Stimulated activated CD4-positive, alpha-beta T cell treated with anti-CD3 and anti-CD28 coated beads, Interleukin-1b, Interleukin-23, amount 100 ng/mL, for 48 hours (primary cell): Measurements from ENCODE around the gene VEPH1.

Experiments
- DNase-seq: peaks from one replicate; pipeline ENCODE4 v3.0.0-alpha.2; 2020

The VEPH1 gene

GRCh38 chr3:157423337-157423736, 79.9 kb downstream of the VEPH1 start:
- no peak for DNase-seq

DNA sequence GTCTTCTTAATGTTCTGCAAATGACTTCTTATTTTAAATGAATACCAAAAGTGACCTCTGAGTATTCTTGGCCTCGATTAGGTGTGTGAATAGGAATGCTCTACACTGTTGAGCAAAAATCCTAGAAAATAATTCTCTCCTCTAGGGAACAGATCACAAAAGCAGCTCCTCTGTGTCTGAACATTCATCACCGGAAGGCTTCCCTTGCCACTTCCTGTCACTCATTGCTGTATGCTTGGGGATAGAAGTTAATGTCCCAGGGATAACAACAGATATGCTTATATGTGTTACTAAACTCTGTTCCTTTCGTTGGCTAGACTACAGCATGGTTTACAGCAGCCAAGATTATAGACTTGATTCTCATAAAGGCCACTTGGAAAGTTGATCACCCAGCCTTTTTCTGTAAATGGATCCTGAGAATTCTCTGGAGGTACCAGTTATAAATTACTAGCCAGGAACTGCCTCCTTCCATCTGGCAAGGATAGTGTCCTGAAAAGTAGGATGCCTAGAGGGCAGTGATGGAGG, 82.5 kb downstream of the VEPH1 start:
- DNase-seq, result no peak

DNA sequence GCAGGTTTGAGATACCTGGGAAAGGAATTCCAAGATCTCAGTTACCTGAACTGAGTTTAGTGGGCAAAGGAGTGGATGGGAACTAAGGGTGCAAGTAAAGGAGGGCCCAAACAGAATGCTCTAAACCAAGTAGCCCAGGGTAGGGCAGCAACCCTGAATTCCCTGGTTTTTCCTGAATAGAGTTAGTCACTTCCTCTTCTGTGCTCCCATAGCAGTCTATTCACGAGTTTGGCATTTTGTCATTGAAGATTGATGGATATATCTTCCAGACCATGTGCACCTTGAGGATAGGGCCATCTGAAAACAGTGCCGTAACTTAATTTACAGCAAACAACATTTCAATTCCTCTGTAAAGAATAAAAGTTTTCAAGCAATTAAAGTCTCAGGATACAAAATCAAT, 85.1 kb downstream of the VEPH1 start:
- no peak for DNase-seq

DNA sequence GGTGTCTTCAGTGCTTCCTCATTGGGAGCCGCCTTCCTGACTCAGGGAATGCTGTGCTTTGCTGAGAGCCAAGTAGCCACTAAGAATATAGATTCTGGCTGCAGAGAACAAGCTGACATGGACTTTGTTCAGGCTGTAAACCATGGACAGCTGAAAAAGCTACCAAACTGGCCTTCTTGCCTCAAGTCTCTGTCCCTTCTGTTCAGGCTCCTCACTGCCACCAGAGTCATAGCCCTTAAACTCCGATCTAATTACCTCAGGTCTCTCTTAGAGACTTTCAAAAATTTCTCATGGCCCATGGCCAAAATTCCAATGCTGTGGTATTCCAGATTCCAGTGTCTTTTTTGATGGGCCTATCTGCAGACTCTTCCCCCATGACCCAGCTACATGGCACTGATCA, 86.0 kb downstream of the VEPH1 start:
- DNase-seq, result no peak

GRCh38 chr3:157416347-157417087, 86.7 kb downstream of the VEPH1 start:
- no peak for DNase-seq

- DNase-seq, result no peak
These were observed 88.4 kb downstream of the VEPH1 start for GRCh38 chr3:157414861-157415260.

DNA sequence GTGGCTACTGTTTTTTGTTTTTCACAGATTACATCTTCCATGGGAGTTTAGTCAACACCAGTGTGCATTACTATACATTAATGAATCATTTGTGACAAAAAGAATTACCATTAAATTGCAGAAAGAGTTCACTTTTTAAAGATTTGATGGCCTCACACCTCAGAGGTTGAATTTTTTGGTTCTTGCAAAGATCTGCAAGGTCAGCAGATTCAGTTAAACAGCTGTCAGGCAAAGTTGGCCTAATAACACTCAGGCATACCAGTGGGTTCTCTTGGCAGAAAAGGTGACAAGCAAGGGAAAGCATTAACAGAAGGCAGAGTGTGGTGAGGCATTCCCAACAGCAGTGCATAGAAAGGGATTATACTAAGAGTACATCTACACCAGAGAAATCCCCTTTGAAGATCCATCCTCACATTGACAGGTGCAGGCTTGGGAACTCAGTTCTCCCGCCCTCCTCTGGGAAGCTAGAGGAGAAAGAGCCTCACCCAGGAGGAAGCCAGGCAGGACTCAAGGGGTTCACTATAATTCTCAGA, 90.8 kb downstream of the VEPH1 start:
- no peak for DNase-seq

- no peak for DNase-seq
These were observed 92.3 kb downstream of the VEPH1 start for GRCh38 chr3:157410945-157411344.

DNA sequence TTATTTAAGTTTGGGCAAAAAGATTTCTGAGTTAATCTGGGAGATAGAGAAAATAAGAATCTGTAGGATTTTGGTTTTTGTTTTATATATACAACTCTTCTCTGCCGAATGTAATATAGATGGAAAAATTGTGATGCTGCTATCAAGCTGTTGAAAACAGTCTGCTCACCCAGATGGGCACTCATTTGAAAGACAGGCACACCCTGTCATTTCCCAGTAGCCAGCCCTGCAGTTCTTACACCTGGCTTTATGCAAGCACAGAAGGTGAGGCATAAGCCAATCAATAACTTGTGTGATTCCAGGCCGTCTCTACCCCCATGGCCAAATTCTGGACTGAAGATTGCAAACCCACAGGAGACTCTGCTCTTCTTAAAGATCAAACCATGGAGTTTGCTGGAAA, 93.7 kb downstream of the VEPH1 start:
- DNase-seq, result no peak

DNA sequence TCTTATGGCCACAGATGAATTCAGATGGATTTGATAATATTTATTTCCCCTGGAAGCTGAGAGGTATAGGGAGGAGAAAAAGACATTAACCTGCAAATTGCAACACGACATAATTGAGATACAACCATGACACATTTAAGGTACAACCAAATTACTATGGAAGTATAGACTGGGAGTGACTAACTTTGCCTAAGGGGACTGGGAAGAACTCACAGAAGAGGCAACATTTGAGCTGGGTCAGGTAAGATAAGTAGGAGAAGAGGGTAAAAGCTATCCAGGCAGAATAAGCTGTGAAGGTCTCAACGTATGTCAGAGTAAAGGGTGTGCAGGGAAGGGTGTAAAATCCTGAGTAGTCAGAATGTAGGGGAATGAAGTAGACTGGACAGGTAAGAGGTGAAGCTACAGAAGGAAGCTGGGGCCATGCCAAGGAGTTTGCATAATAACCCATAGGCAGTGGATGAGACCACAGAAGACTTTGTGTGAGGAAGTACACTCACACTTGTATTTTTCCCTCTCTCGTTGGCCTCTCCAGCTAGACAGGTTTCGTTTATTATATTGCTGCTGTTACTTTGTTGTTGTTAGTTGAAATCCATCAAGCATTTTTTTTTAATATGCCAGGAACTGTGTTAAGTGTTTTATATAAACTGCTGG, 94.6 kb downstream of the VEPH1 start:
- DNase-seq, result no peak

DNA sequence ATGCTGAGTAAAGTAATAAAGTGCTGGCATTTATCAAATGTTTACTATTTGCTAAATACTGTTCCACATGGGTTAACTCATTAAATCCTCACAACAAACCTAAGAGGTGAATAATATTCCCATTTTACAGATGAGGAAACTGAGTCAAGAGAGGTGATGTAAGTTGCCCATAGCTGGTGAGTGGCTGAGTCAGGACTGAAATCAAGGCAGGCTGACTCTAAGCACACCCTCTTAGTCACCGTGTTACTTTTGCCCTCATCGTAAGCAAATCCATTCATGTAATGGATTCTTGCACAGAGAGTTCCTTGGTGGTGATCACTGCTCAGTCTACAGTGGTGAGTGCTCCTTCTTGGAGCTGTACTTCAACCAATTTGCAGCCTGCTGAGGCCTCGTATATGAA, 95.4 kb downstream of the VEPH1 start:
- DNase-seq, result no peak

- DNase-seq, result no peak
These were observed 96.8 kb downstream of the VEPH1 start for GRCh38 chr3:157406394-157406793.

DNA sequence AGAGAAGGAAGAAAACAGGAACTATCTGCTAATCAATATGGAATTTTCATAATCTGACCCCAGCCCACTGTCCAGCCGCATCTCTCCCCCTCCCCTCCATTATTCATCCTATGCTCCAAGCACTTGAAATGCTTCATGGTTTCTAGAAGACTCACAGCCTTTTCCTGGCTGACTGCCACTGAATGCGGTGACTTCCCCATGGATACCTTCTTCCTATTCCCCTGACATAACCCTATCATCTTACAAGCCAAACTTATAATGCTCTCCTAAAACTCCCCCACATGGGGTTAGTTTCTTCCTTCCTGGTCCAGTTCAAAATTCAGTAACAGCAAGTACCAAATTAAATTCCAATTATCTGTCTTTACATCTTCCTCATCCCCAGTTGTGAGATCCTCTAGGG, 97.8 kb downstream of the VEPH1 start:
- DNase-seq, result no peak

GRCh38 chr3:157404381-157404780, 98.8 kb downstream of the VEPH1 start:
- no peak for DNase-seq

DNA sequence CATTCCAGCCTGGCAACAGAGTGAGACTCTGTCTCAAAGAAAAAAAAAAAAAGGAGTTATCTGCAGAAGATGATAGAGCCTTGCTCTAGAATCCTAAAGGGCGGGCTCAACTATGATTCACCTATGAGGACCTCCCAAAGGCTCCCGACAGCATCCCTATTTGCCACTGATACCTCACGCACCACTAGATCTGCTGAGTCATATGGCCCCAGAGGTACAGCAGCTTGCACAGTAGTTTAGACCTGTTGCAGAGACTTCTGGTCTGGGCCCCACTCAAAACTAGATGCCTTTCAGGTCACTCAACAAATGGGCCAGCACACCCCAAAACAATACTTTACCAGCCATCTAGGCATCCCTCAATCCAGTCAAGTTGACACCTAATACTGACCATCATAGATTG, 104.6 kb downstream of the VEPH1 start:
- DNase-seq, result no peak

DNA sequence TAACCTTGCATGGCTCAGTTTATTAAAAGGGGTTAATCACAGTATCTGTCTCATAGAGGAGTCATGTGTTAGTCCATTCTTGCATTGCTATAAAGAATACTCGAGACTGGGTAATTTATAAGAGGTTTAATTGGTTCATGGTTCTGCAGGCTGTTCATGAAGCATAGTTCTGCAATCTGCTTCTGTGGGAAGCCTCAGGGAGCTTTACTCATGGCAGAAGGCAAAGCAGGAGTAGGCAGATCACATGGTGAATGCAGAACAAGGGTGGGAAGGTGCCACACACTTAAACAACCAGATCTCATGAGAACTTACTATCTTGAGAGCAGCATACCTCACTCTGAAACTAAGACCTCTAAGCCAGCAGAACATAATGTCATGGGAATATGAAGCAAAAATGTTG, 108.8 kb downstream of the VEPH1 start:
- DNase-seq, result no peak

DNA sequence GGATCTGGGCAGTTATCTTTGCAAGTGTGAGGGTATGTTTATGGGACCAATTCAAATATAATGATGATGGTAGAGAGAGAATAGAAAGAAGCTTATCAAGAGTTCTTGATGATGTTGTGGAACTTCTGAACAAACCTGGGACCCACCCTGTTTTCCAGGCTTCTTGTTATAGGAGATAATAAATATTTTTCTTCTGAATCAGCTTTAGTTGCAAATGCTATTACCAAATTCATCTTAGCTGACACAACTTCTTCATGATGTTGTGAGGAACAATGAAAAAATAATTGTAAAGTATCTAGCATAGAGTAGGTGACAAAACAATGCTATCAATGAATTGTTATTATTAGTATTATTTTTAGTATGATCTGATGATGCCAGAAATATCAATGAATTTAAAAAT, 110.1 kb downstream of the VEPH1 start:
- DNase-seq, result no peak

- no peak for DNase-seq
These were observed 111.1 kb downstream of the VEPH1 start for GRCh38 chr3:157392104-157392503.

GRCh38 chr3:157390713-157391515, 112.3 kb downstream of the VEPH1 start:
- DNase-seq, result no peak

DNA sequence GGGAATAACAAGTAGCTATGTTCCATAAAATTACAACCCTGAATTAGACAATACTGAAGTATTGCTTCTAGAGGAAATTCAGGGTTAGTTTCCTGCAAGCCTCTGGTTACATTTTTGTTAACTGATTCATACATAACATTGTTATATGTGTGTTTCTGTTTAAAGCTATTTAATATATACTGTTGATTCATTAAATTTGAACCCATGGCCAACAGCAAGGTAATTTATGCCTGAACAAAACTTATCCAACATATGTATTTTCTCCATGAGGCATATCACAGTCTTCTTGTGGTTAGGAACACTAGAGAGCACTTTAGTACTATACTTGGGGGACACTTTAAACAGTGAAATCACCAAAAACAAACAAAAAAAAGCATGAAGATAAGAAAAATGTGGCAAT, 114.2 kb downstream of the VEPH1 start:
- DNase-seq, result no peak

- DNase-seq, result no peak
These were observed 115.3 kb downstream of the VEPH1 start for GRCh38 chr3:157387708-157388435.

DNA sequence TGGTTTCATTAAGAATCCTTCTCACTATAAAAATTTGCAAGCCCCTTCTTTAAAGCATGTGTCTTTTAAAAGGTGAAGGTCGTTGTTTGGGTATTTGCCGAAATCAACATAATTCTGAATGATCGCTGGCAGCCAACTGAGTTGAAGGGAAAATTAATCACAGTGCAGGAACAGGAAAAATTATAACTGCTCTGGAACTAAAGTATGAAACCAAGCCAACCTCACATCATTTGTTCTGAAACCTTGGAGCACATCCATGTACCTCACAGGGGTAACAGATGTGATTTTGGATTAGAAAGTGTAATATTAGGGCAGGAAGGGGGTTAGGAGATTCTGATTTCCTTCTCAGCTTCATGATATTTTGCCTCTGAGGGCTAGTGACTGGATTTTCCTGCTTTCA, 118.7 kb downstream of the VEPH1 start:
- DNase-seq, result no peak

DNA sequence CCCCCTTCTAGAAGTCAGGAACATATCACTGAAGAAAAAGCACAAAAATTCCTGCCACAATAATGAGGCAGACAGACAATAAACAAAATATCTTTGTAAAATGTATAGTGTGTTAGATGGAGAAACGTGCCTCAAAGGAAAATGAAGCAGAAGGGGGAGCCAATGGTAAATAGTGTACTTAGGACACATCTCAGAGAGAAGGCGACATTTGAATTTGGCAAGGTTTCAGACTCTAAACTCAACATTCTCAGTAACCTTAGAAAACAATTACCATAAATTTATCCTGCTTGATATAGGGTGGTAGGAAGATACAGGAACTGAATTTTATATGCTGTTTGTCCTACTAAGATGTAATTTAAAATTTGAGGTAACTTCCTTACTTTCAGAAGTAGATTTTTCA, 119.2 kb downstream of the VEPH1 start:
- no peak for DNase-seq
